IPS DF 4.7 (cell line): ENCODE measurements around the gene ARHGAP8.

Experiments used
- DNase-seq: peaks from one replicate; pipeline ENCODE4 v3.0.0-alpha.2; 2013; ENCODE audit warnings: low spot score; ENCODE audit errors: extremely low read depth

Gene ARHGAP8

GRCh38 chr22:44724859-44725258, 27.5 kb upstream of the ARHGAP8 start:
- no peak for DNase-seq

- no peak for DNase-seq
Observed at GRCh38 chr22:44726439-44726838, 25.9 kb upstream of the ARHGAP8 start.

- DNase-seq = no peak
Observed at GRCh38 chr22:44727148-44727547, 25.2 kb upstream of the ARHGAP8 start.

- no peak for DNase-seq
Observed at GRCh38 chr22:44727709-44728108, 24.7 kb upstream of the ARHGAP8 start.

GRCh38 chr22:44728761-44729324, 23.5 kb upstream of the ARHGAP8 start:
- no peak for DNase-seq

- no peak for DNase-seq
Observed at GRCh38 chr22:44729391-44730021, 22.9 kb upstream of the ARHGAP8 start.

- no peak for DNase-seq
Observed at GRCh38 chr22:44730022-44730393, 22.4 kb upstream of the ARHGAP8 start.

GRCh38 chr22:44730490-44731356, 21.7 kb upstream of the ARHGAP8 start:
- DNase-seq = no peak

GRCh38 chr22:44731357-44731970, 20.9 kb upstream of the ARHGAP8 start:
- DNase-seq = no peak

- no peak for DNase-seq
Observed at GRCh38 chr22:44732017-44732561, 20.3 kb upstream of the ARHGAP8 start.

- DNase-seq = no peak
Observed at GRCh38 chr22:44732661-44733060, 19.7 kb upstream of the ARHGAP8 start.

- no peak for DNase-seq
Observed at GRCh38 chr22:44733426-44734106, 18.8 kb upstream of the ARHGAP8 start.

GRCh38 chr22:44734278-44734677, 18.1 kb upstream of the ARHGAP8 start:
- DNase-seq = no peak

GRCh38 chr22:44734801-44735517, 17.4 kb upstream of the ARHGAP8 start:
- no peak for DNase-seq

- no peak for DNase-seq
Observed at GRCh38 chr22:44735518-44736428, 16.6 kb upstream of the ARHGAP8 start.

- no peak for DNase-seq
Observed at GRCh38 chr22:44736581-44737405, 15.6 kb upstream of the ARHGAP8 start.

GRCh38 chr22:44737406-44738346, 14.7 kb upstream of the ARHGAP8 start:
- no peak for DNase-seq

GRCh38 chr22:44738347-44738715, 14.0 kb upstream of the ARHGAP8 start:
- DNase-seq = no peak
